Astrocyte (in vitro differentiated cells and primary cell): Measurements from ENCODE around the gene IQCH. TPM values are rescaled to one million over a fixed set of nuclear protein-coding genes. Genes with fewer than 3 reads are reported as not detected.
A peak's percentile ranks its signal among the peaks of the same experiment; 100 is the strongest.

Experiments
- DNase-seq: peaks from one replicate; pipeline ENCODE4 v3.0.0-alpha.2; 2010; ENCODE audit warnings: low read depth
- FAIRE-seq: peaks from 2 replicates; lab custom pipeline; 2011; peaks lifted over from hg19 to GRCh38; lab: Jason Lieb, UNC
- H2AFZ ChIP-seq: 2 replicates; pipeline ENCODE4 v1.6.0; 2012; ENCODE audit warnings: low read depth, low read length, inconsistent platforms
- H3K27ac ChIP-seq: 2 replicates; pipeline ENCODE4 v1.5.1; 2011; ENCODE audit warnings: low read depth, low read length, inconsistent platforms
- H3K27me3 ChIP-seq: 2 replicates; pipeline ENCODE4 v1.6.0; 2011; ENCODE audit warnings: low read length, inconsistent platforms; ENCODE audit not compliant: insufficient read depth
- H3K36me3 ChIP-seq: 2 replicates; pipeline ENCODE4 v1.5.1; 2011; ENCODE audit warnings: low read length, inconsistent platforms; ENCODE audit not compliant: insufficient read depth
- H3K4me1 ChIP-seq: 2 replicates; pipeline ENCODE4 v1.5.1; 2011; ENCODE audit warnings: low read length, inconsistent platforms; ENCODE audit not compliant: insufficient read depth
- H3K4me2 ChIP-seq: 2 replicates; pipeline ENCODE4 v1.6.0; 2012; ENCODE audit warnings: low read length, inconsistent platforms
- H3K4me3 ChIP-seq: 2 replicates; pipeline ENCODE4 v1.5.1; 2011; ENCODE audit warnings: low read depth, mild to moderate bottlenecking, low read length, inconsistent platforms; ENCODE audit not compliant: insufficient read depth
- H3K79me2 ChIP-seq: 2 replicates; pipeline ENCODE4 v1.6.0; 2012; ENCODE audit warnings: mild to moderate bottlenecking, low read length, inconsistent platforms; ENCODE audit not compliant: insufficient read depth
- H3K9ac ChIP-seq: 2 replicates; pipeline ENCODE4 v1.6.0; 2012; ENCODE audit warnings: mild to moderate bottlenecking, low read length, inconsistent platforms
- H3K9me3 ChIP-seq: 2 replicates; pipeline ENCODE4 v1.5.1; 2012; ENCODE audit warnings: low read depth, mild to moderate bottlenecking, low read length, inconsistent platforms; ENCODE audit not compliant: insufficient read depth
- H4K20me1 ChIP-seq: 2 replicates; pipeline ENCODE4 v1.6.0; 2012; ENCODE audit warnings: low read length, inconsistent platforms; ENCODE audit not compliant: insufficient read depth
- H3K27ac Mint-ChIP-seq: one replicate; pipeline ENCODE4 v1.8.0; 2021; ENCODE audit warnings: mild to moderate bottlenecking, mixed read lengths; ENCODE audit not compliant: unreplicated experiment
- H3K27me3 Mint-ChIP-seq: one replicate; pipeline ENCODE4 v1.8.0; 2021; ENCODE audit warnings: low read depth, mixed read lengths; ENCODE audit not compliant: unreplicated experiment
- H3K36me3 Mint-ChIP-seq: one replicate; pipeline ENCODE4 v1.8.0; 2021; ENCODE audit warnings: low read depth, mixed read lengths; ENCODE audit not compliant: unreplicated experiment
- H3K4me1 Mint-ChIP-seq: one replicate; pipeline ENCODE4 v1.8.0; 2021; ENCODE audit warnings: low read depth, mixed read lengths; ENCODE audit not compliant: unreplicated experiment
- H3K4me3 Mint-ChIP-seq: one replicate; pipeline ENCODE4 v1.8.0; 2021; ENCODE audit warnings: mild to moderate bottlenecking, moderate library complexity, mixed read lengths; ENCODE audit not compliant: unreplicated experiment
- H3K9me3 Mint-ChIP-seq: one replicate; pipeline ENCODE4 v1.8.0; 2021; ENCODE audit warnings: mild to moderate bottlenecking, mixed read lengths; ENCODE audit not compliant: unreplicated experiment
- EZH2 ChIP-seq: IDR thresholded peaks from 2 replicates; pipeline ENCODE4 v1.6.1; 2012; ENCODE audit warnings: mild to moderate bottlenecking, low read length, inconsistent platforms; ENCODE audit not compliant: insufficient read depth
- total RNA-seq: library from RNA; stranded (reverse); gene quantifications from 2 replicates; pipeline ENCODE4 v1.2.1, GENCODE V29; 2021
- TF ChIP-seq, protein P1 (sequence below): IDR thresholded peaks from 2 replicates; pipeline ENCODE4 v1.5.1; 2011; ENCODE audit warnings: low read depth, mild to moderate bottlenecking, inconsistent platforms, low read length, moderate library complexity; ENCODE audit not compliant: insufficient read depth

The IQCH gene
- total RNA-seq, 1 donor from 2014 or later, result 2.7 TPM

DNA sequence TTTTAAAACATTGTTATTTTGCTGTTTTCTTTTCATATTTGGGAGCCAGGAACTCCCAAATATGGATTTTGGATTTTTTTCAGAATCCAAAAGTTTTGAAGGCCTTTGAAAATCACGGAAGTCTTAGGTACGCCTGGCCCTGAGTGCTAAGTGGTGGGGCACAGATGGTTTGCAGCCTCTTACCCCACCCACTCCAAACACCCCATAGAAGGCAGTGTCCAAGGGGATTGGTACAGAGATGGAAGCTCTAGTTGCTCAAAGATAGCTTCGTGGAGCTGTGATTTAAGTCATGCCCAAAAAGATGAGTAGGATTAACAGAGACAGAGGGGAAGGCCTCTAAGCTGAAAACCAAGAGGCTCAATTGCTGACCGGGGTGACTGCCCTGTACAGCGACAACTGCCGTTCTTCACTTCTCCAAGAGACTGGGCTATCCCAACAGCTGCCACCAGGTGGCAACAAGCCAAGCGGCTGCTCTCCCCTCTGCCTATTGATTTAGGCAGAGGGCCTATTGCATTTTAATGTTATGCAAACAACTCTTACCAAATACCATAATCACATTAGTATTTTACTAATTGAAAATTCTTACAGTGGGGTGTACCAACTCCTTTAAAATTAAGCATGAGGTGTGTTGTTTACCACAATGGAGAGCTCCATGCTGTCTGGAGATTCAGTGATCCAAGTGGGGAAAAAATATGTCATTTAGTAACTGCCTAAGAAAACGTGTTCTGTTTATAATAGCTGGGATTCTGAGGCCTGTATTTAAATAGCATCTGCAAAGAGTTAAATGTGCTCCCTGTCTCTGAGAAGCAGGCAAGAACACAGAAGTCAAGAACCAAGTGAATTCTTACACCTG lies 202.3 kb downstream of the IQCH start:
- peak; percentile 11 for DNase-seq
- no peaks in the 10 kb centered on the region for H3K4me1 ChIP-seq

DNA sequence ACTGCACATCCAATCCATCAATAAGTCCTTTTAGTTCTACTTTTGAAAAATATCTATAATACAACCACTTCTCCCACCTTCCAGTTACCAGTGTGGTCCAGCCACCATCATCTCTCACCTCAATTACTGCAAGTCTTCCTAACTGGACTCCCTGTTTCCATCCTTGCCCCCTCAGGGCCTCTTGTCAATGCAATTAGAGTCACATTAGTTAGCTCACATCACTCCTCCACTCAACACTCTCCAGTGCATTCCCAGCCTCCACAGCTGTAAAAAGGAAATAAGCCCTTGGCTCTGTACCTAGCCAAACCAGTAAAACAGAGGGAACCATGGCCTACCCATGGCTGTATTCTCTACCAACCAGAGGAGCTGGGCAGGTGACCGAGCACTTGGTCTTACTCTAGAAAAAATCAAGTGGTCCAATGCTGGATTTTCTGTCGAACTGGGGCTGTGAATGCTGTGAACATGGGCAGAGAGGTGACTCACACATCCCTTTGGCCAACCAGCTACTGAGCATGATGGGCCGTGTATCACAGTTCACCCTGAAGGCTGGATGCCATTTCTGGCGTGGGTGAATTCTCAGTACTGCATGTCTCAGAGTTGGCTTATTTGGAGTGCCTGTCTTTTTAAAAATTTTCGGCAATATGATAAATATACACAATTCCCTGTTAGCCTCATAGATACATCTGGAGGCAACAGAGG lies 203.9 kb downstream of the IQCH start:
- Histone ChIP-seq H3K9me3 (no peaks in the 10 kb centered on the region), H3K4me1 (no peaks in the 10 kb centered on the region), H3K36me3 (no peaks in the 10 kb centered on the region), H3K27ac (no peak overlapping the region), H2AFZ (no peak overlapping the region), H3K9ac (no peak overlapping the region), H3K4me3 (no peak overlapping the region), H3K79me2 (no peaks in the 10 kb centered on the region), H4K20me1 (no peaks in the 10 kb centered on the region), H3K4me2 (no peak overlapping the region), H3K27me3 (no peaks in the 10 kb centered on the region)
- peaks cover 24% of the 10 kb centered on the region for H3K27me3 Mint-ChIP-seq
- no peak overlapping the region for H3K4me3 Mint-ChIP-seq
- no peak overlapping the region for H3K27ac Mint-ChIP-seq
- FAIRE-seq (no peak), DNase-seq (no peak)
- H3K36me3 Mint-ChIP-seq, result peaks cover 8% of the 10 kb centered on the region
- no peaks in the 10 kb centered on the region for H3K4me1 Mint-ChIP-seq
- TF ChIP-seq EZH2, result no peak
- TF ChIP-seq, protein P1, sequence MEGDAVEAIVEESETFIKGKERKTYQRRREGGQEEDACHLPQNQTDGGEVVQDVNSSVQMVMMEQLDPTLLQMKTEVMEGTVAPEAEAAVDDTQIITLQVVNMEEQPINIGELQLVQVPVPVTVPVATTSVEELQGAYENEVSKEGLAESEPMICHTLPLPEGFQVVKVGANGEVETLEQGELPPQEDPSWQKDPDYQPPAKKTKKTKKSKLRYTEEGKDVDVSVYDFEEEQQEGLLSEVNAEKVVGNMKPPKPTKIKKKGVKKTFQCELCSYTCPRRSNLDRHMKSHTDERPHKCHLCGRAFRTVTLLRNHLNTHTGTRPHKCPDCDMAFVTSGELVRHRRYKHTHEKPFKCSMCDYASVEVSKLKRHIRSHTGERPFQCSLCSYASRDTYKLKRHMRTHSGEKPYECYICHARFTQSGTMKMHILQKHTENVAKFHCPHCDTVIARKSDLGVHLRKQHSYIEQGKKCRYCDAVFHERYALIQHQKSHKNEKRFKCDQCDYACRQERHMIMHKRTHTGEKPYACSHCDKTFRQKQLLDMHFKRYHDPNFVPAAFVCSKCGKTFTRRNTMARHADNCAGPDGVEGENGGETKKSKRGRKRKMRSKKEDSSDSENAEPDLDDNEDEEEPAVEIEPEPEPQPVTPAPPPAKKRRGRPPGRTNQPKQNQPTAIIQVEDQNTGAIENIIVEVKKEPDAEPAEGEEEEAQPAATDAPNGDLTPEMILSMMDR, result no peak
- H3K9me3 Mint-ChIP-seq, result peaks cover 4% of the 10 kb centered on the region

More for the DNA sequence above, 202.3 kb downstream of the IQCH start:
- Mint-ChIP-seq H3K4me3 (no peak overlapping the region), H3K36me3 (peaks cover 8% of the 10 kb centered on the region), H3K27ac (no peak overlapping the region), H3K9me3 (peaks cover 10% of the 10 kb centered on the region), H3K27me3 (peaks cover 24% of the 10 kb centered on the region), H3K4me1 (no peaks in the 10 kb centered on the region)
- no peaks in the 10 kb centered on the region for H3K36me3 ChIP-seq
- peak; percentile 68 for FAIRE-seq
- no peaks in the 10 kb centered on the region for H3K79me2 ChIP-seq
- H3K27me3 ChIP-seq, result no peaks in the 10 kb centered on the region
- no peaks in the 10 kb centered on the region for H4K20me1 ChIP-seq
- no peak overlapping the region for H3K27ac ChIP-seq
- no peak overlapping the region for H3K9ac ChIP-seq
- H3K4me3 ChIP-seq, result no peak overlapping the region
- no peaks in the 10 kb centered on the region for H3K9me3 ChIP-seq
- TF ChIP-seq EZH2, result no peak
- TF ChIP-seq, protein P1, result peak; percentile 87
- H2AFZ ChIP-seq, result no peak overlapping the region
- no peak overlapping the region for H3K4me2 ChIP-seq
